Stimulated activated CD8-positive, alpha-beta memory T cell treated with anti-CD3 and anti-CD28 coated beads, Interleukin-4, amount 100 ng/mL, for 48 hours (primary cell): ENCODE results near the gene ABCC10.
"Not testable (repeated sequence)": the region's sequence is repeated elsewhere in the genome, so short reads cannot be mapped to it uniquely, and the experiment has no call there.

Source experiments
- DNase-seq: peaks from one replicate; pipeline ENCODE4 v3.0.0-alpha.2; 2020

Gene ABCC10

GRCh38 chr6:43448916-43449315 is 21.6 kb downstream of the ABCC10 start:
- no peak for DNase-seq

DNA sequence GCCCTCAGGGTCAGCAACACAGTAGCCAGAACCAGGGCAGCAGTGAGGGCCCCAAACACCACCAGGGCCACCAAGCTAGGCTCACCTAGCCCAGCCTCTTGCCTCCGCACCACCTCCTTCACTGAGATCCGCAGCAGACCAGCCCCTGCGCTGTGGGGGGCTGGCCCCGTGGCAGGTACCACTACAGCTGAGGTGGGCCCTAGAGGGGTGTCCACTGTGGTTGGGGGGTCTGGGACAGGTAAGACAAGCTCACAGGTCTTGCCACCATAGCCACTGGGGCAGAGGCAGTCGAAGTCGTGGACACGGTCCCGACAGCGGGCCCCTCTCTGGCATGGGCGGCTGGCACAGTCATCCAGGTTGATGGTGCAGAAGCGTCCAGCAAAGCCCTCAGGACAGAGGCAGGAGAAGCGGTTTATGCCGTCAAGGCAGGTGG is 23.4 kb downstream of the ABCC10 start:
- no peak for DNase-seq

DNA sequence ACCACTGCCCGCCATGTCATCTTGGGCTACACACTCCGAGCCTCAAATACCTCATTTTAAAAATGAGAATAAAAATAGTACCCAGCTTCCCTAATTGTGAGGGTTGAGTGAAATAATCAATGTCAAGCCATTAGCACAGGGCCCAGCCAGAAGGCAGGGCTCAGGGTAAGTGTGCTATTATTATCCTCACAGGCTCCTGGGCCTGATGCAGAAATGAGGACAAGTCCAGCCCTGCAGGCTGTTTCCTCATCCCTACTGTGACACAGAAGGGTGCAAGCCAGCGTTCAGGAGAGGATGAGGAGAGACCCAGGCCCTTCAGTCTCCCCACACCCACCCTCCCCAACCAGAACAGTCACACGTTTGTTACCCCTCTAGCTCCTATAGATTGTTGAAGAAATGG is 24.0 kb downstream of the ABCC10 start:
- no peak for DNase-seq

GRCh38 chr6:43451939-43452338 is 24.6 kb downstream of the ABCC10 start:
- no peak for DNase-seq

GRCh38 chr6:43452896-43453295 is 25.6 kb downstream of the ABCC10 start:
- no peak for DNase-seq

DNA sequence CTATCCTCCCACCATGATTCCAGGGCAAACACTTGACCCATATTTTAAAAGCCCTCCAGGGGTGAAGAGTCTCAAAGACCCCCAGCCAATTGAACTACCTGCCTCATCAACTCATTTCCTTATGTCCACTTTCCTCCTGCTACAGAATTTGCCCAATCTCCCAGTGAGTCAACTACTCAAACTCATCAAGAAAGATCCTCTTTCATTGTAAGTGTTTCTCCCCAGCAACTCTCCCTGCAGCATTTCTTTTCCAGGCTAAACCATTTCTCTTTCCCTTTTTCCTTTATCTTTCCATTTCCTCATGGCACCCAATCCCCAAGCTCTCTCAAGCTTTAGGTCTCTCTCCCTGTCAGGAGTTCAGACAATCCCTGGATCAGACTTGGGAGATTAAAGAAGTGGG is 26.5 kb downstream of the ABCC10 start:
- no peak for DNase-seq

DNA sequence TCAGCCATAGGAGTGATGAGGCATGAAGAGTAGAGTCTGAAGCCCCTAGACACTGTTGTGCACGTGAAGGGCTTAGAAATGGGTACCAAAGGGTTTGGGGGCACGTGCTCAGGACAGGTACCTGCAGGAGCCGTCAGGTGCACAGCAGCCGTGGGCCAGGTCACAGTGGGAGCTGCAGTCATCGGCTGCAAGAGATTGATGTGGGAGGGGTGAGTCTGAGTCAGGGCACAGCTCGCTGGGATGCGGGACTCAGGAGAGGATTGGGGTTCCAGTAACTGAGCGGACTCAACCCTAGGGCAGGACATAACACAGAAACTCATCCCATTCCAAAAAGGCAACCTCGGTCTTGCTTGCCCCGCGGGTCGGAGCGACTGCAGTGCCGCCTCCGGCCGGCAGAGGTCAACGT is 27.0 kb downstream of the ABCC10 start:
- peak; percentile 85 for DNase-seq

DNA sequence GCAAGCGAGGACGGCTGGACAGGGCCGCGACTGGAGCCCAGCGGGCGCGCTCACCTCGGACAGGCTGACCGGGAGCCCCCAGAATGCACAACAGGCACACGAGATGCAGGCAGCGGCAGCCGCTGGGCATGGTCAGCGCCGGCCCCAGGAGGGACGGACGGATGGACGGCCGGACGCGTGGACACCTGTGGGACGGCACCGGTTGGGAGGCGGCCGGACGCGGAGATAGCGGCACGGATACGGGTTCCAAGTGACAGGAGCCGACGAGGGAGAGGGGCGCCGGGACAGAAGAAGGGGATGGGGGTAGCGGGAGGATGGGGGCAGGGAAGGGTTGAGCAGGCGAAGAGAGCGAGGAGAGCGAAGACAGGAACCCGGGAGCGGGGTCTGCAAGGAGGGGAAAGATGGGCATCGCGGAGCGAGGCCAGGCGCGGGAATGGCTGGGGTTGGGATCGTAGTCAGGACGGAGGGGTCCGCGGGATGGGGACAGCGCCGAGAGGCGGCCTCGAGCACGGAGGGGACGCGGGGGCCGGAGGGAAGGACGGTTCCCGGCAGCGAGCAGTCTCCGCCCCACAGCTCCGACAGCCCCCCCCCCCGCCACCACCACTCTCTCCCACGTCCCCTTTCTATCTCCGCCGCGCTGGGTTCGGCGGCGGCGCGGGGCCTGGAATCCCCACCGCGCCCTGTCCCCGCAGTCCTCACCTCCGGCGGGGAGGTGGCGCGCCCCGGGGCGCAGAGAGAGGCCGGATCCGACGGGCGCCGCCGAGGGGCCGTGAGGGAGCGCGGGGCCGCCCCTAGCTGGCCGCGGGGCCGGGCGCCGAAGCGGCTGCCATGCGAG is 27.6 kb downstream of the ABCC10 start:
- peak; percentile 45 for DNase-seq

GRCh38 chr6:43455531-43456428 is 28.4 kb downstream of the ABCC10 start, which contains the start of gene DLK2:
Gene DLK2, minus strand, starts transcription at chr6:43455548. Its CDS starts 723 bp downstream, at chr6:43454825.
- peak; percentile 73 for DNase-seq

DNA sequence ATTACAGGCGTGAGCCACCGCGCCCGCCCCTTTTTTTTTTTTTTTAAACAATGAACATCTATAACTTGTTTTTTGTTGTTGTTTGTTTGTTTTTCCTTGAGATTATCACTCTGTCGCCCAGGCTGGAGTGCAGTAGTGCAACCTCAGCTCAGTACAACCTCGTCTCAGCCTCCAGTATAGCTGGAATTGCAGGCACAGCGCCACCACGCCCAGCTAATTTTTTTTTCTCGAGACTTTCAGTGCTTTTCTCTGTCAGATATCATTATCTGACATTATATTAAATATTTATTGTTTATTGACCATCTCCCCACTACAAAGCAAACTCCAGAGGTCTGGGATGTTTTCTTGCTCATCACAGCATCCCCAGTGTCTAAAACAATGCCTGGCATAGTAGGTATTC is 30.3 kb downstream of the ABCC10 start:
- DNase-seq = no peak

DNA sequence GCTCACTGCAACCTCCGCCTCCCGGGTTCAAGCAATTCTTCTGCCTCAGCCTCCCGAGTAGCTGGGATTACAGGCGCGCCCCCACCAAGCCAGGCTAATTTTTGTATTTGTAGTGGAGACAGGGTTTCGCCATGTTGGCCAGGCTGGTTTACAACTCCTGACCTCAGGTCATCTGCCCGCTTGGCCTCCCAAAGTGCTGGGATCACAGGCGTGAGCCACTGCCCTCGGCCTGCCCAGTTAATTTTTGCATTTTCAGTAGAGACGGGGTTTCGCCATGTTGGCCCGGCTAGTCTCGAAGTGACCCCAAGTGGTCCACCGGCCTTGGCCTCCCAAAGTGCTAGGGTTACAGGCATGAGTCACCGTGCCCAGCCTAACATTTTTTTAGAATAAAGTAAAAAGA is 30.8 kb downstream of the ABCC10 start:
- not testable (repeated sequence) for DNase-seq

- DNase-seq = no peak
Measured at GRCh38 chr6:43459535-43459934, 32.2 kb downstream of the ABCC10 start.

DNA sequence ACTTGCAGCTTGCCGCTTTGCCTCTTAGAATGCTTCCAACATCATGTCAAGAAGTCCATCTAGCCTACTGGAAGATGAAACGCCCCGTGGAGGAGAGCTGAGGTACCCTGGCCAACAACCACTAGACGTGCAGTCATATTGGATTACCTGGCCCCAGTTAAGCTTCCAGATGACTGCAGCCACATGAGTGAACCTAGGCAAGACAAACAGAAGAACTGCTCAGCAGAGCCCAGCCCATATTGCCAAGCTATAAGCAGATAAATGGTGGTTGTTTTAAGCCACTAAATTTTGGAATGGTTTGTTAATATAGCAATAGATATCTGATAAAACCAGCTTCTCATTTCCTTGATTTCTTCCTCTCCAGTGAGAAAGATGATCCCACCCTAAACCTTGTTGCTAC is 32.7 kb downstream of the ABCC10 start:
- DNase-seq = no peak

DNA sequence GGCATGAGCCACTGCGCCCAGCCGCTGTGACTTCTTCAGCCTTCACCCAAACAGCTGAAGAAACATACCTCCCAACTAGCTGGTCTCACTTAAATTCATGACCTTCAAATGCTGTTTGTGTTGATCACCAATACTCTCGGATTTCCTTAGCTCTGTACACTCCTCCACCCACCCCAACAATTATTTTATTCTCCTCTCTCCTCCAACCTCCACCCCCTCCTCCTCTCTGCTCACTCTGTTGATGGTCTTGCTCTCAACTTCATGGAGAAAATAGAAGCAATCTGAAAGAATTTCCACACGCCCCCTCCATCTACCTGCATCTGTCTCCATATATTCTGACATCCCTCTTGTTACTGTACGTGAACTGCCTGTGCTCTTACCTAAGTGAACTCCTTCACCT is 34.6 kb downstream of the ABCC10 start:
- DNase-seq = no peak

DNA sequence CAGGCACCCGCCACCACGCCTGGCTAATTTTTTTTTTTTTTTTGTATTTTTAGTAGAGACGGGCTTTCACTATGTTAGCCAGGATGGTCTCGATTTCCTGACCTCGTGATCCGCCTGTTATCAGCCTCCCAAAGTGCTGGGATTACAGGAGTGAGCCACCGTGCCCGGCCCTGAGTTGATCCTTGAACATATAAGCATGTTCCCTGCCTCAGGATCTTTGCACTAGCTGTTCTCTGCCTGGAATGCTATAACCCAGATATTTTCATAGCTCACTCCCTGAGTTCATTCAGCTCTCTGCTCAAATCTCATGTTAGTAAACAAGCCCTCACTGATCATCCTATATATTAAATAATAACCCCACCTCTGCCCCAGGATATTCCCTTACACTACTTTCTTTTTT is 37.0 kb downstream of the ABCC10 start:
- no peak for DNase-seq

GRCh38 chr6:43465948-43466347 is 38.6 kb downstream of the ABCC10 start:
- DNase-seq = no peak

DNA sequence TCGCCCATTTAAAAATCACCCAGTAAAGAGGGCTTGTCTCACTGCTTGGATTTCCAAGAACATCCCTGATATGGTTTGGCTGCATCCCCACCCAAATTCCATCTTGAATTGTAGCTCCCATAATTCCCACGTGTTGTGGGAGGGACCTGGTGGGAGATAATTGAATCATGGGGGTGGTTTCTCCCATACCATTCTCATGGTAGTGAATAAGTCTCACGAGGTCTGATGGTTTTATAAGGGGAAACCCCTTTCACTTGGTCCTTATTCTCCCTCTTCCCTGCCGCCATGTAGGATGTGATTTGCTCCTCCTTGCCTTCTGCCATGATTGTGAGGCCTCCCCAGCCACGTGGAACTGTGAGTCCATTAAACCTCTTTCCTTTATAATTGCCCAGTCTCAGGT is 39.9 kb downstream of the ABCC10 start:
- not testable (repeated sequence) for DNase-seq

DNA sequence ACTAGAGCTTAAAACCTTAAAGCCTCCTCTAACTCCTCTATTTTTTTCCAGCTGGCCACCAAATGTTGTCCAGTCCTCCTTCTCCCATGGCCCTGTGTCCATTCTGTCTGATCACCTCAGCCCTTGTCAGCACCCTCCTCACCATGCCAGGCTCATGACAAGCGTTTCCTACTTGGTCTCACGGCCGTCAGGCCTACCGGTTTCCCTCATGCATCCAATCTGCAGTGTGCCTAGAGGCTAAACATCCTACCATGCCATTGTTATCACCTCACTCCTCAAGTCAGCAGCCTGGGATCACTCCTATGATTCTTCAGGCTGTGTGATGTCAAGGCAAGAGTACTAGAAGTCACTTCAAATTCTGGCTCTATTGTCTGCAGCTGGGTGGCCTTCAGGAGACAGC is 40.4 kb downstream of the ABCC10 start:
- no peak for DNase-seq

DNA sequence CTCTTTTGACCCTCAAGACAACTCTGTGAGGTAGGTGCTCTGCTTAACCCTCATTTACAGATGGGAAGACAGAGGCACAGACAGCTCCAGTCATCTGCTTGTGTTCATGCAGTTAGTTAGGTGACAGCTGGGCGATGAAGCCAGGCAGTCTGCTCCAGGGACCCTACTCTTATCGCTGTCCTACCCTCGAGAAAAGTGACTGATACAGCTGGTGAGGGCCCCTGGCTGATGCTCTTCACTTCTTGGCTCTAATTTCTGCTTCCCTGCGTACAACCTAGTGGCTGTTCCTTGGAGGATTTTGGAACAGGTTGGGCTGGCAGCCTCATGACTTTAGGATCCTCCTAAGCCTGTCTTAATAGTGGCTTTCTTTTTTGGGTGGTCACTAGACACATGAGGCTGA is 40.9 kb downstream of the ABCC10 start:
- no peak for DNase-seq

- no peak for DNase-seq
Measured at GRCh38 chr6:43468748-43469681, 41.7 kb downstream of the ABCC10 start.

DNA sequence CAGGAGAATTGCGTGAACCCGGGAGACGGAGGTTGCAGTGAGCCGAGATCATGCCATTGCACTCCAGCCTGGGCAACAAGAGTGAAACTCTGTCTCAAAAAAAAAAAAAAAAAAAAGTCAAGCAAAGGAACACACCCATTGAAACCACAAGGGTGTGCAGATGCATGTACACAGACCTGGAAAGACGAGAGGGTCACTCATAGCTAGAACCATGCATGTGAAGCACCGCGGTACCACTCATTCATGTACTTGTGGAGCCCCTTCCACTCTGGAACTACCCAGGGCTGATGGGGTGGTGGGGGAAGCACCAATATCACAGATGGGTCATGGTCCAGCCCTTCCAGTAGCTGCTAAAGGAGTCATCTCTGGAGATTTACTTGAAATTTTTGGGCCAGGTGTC is 42.6 kb downstream of the ABCC10 start:
- no peak for DNase-seq

GRCh38 chr6:43471399-43471798 is 44.1 kb downstream of the ABCC10 start:
- DNase-seq = no peak

DNA sequence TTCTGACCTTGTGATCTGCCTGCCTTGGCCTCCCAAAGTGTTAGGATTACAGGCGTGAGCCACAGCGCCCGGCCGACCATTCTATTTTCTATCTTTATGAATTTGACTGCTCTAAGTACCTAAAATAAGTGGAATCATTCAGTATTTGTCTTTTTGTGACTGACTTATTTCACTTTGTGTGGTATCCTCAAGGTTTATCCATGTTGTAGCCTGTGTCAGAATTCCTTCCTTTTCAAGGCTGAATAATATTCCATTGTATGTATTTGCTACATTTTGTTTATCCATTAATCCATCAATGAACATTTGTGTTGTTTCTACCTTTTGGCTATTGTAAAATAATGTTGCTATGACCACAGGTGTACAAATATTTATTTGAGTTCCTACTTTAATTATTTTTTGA is 45.2 kb downstream of the ABCC10 start:
- no peak for DNase-seq
